B cell (primary cell): ENCODE data around the gene TDRD12.

ENCODE experiments used
- EZH2 ChIP-seq: IDR thresholded peaks from 2 replicates; pipeline ENCODE4 v1.6.1; 2012; ENCODE audit warnings: borderline replicate concordance, low read depth, mild to moderate bottlenecking, moderate library complexity, low read length; ENCODE audit not compliant: insufficient read depth, poor library complexity, severe bottlenecking
- TF ChIP-seq, protein P1 (sequence below): fragments of 200-600 bp; IDR thresholded peaks from one replicate; pipeline ENCODE4 v1.8.0; 2022; ENCODE audit warnings: antibody characterized with exemption, mild to moderate bottlenecking

DNA sequence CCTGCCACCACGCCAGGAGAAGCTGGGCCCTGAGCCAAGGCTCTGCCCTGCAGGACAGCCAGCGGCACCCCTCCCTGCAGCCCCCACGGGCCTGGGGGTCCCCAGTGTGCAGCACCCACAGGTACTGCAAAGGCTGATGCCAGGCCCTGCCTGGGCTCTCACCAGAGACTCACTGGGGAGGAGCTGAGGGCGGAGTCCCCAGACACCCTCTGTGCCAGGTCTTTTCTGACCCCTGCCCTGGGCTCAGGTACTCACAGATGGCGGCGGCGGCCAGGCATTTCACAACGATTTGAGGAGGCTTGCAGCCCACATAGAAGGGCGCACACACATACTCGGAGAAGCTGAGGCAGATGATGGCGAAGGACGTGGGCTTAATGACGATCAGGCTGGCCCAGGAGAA, 144.3 kb downstream of the TDRD12 start:
- TF ChIP-seq, protein P1, sequence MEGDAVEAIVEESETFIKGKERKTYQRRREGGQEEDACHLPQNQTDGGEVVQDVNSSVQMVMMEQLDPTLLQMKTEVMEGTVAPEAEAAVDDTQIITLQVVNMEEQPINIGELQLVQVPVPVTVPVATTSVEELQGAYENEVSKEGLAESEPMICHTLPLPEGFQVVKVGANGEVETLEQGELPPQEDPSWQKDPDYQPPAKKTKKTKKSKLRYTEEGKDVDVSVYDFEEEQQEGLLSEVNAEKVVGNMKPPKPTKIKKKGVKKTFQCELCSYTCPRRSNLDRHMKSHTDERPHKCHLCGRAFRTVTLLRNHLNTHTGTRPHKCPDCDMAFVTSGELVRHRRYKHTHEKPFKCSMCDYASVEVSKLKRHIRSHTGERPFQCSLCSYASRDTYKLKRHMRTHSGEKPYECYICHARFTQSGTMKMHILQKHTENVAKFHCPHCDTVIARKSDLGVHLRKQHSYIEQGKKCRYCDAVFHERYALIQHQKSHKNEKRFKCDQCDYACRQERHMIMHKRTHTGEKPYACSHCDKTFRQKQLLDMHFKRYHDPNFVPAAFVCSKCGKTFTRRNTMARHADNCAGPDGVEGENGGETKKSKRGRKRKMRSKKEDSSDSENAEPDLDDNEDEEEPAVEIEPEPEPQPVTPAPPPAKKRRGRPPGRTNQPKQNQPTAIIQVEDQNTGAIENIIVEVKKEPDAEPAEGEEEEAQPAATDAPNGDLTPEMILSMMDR: no peak
- no peak for TF ChIP-seq EZH2
